ENCODE data around the gene CNTROB. TPM values are rescaled to one million over a fixed set of nuclear protein-coding genes. Genes with fewer than 3 reads are reported as not detected.

CNTROB gene
- total and polyA plus RNA-seq, 2 experiments from 2014 or later, result 21.1 to 37.5 TPM

DNA sequence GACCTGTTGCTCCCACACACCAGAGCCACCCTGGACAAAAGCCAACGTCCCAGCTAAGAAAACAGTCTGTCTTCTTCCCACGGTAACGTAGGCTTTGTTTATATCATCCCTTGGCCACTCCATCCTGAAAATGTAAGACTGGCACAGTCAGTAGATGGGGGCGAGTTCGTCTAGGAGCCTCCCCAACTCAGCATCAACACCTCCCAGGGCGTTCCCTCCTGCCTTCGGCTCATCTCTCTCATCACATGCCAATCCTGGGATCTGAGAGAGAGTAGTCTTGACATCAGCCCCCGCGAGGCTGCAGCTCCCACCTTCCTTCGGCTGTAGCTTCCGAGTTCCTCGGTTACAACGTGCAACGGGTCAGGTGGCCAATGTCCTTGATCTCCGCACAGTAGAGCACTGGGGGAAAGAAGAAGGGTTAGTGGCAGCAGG, 16.8 kb upstream of the CNTROB start:
- Histone ChIP-seq H3K4me2 (peak overlapping the region; percentile 83), H3K9me2 (replicated peaks; ENCODE audit: insufficient read depth) (no peaks in the 10 kb centered on the region), H3K36me3 (replicated peaks; ENCODE audit: insufficient read depth, low read depth) (no peaks in the 10 kb centered on the region), H3K4me3 (peak overlapping the region; percentile 1), H3K27me3 (no peaks in the 10 kb centered on the region), H3K79me2 (no peaks in the 10 kb centered on the region), H3K4me1 (ENCODE audit: insufficient read depth) (peaks cover 17% of the 10 kb centered on the region), H4K20me1 (ENCODE audit: insufficient read depth, poor library complexity, severe bottlenecking) (no peaks in the 10 kb centered on the region), H3K27ac (peak overlapping the region; percentile 96), H3K9me3 (ENCODE audit: low read depth) (no peaks in the 10 kb centered on the region), H2AFZ (peak overlapping the region; percentile 49)
- WGBS (ENCODE audit: low lambda C conversion rate, missing lambda C conversion rate), result 13% methylated on average over 15 of the region's 15 CpGs
- DNase-seq (ENCODE audit: low spot score), result peak; percentile 20
- TF ChIP-seq, protein P1, sequence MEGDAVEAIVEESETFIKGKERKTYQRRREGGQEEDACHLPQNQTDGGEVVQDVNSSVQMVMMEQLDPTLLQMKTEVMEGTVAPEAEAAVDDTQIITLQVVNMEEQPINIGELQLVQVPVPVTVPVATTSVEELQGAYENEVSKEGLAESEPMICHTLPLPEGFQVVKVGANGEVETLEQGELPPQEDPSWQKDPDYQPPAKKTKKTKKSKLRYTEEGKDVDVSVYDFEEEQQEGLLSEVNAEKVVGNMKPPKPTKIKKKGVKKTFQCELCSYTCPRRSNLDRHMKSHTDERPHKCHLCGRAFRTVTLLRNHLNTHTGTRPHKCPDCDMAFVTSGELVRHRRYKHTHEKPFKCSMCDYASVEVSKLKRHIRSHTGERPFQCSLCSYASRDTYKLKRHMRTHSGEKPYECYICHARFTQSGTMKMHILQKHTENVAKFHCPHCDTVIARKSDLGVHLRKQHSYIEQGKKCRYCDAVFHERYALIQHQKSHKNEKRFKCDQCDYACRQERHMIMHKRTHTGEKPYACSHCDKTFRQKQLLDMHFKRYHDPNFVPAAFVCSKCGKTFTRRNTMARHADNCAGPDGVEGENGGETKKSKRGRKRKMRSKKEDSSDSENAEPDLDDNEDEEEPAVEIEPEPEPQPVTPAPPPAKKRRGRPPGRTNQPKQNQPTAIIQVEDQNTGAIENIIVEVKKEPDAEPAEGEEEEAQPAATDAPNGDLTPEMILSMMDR (IDR thresholded peaks at IDR 0.05; ENCODE audit: poor library complexity), result no peak
- TF ChIP-seq EZH2phosphoT487 (IDR thresholded peaks at IDR 0.05; ENCODE audit: low read depth, severe bottlenecking, unreplicated experiment) (no peak), EZH2 (IDR thresholded peaks at IDR 0.05; ENCODE audit: borderline replicate concordance) (no peak)

- Histone ChIP-seq H3K27me3 (no peaks in the 10 kb centered on the region), H3K36me3 (replicated peaks; ENCODE audit: insufficient read depth, low read depth) (no peaks in the 10 kb centered on the region), H2AFZ (peak within 1 kb of the TSS; percentile 85), H3K9me3 (ENCODE audit: low read depth) (no peaks in the 10 kb centered on the region), H3K4me1 (ENCODE audit: insufficient read depth) (peaks cover 17% of the 10 kb centered on the region), H3K79me2 (no peaks in the 10 kb centered on the region), H3K9me2 (replicated peaks; ENCODE audit: insufficient read depth) (no peaks in the 10 kb centered on the region), H3K4me3 (peak within 1 kb of the TSS; percentile 22), H3K27ac (peak within 1 kb of the TSS; percentile 96), H3K4me2 (peak within 1 kb of the TSS; percentile 83), H4K20me1 (ENCODE audit: insufficient read depth, poor library complexity, severe bottlenecking) (no peaks in the 10 kb centered on the region)
- WGBS (ENCODE audit: low lambda C conversion rate, missing lambda C conversion rate), result 3% methylated on average over 49 of the region's 100 CpGs
- TF ChIP-seq EZH2 (IDR thresholded peaks at IDR 0.05; ENCODE audit: borderline replicate concordance) (no peak), EZH2phosphoT487 (IDR thresholded peaks at IDR 0.05; ENCODE audit: low read depth, severe bottlenecking, unreplicated experiment) (no peak)
- TF ChIP-seq, protein P1 (IDR thresholded peaks at IDR 0.05; ENCODE audit: poor library complexity), result no peak
- DNase-seq (ENCODE audit: low spot score), result peak; percentile 96
These were observed 16.2 kb upstream of the CNTROB start, which contains the start of gene RNF227 for GRCh38 chr17:7915611-7916384. Gene RNF227 (minus strand): TSS chr17:7916289. CDS start chr17:7916195, 94 bp downstream.

GRCh38 chr17:7916385-7916682, 15.7 kb upstream of the CNTROB start:
- H3K9me2 ChIP-seq (replicated peaks; ENCODE audit: insufficient read depth), result no peaks in the 10 kb centered on the region
- no peaks in the 10 kb centered on the region for H3K9me3 ChIP-seq (ENCODE audit: low read depth)
- DNase-seq (ENCODE audit: low spot score), result no peak
- no peaks in the 10 kb centered on the region for H3K36me3 ChIP-seq (replicated peaks; ENCODE audit: insufficient read depth, low read depth)
- no peaks in the 10 kb centered on the region for H3K79me2 ChIP-seq
- H3K4me1 ChIP-seq (ENCODE audit: insufficient read depth), result peaks cover 17% of the 10 kb centered on the region
- no peak for TF ChIP-seq EZH2phosphoT487 (IDR thresholded peaks at IDR 0.05; ENCODE audit: low read depth, severe bottlenecking, unreplicated experiment)
- no peak for TF ChIP-seq EZH2 (IDR thresholded peaks at IDR 0.05; ENCODE audit: borderline replicate concordance)
- TF ChIP-seq, protein P1 (IDR thresholded peaks at IDR 0.05; ENCODE audit: poor library complexity), result no peak
- peak overlapping the region; percentile 96 for H3K27ac ChIP-seq
- peak overlapping the region; percentile 22 for H3K4me3 ChIP-seq
- H3K4me2 ChIP-seq, result peak overlapping the region; percentile 83
- no peaks in the 10 kb centered on the region for H4K20me1 ChIP-seq (ENCODE audit: insufficient read depth, poor library complexity, severe bottlenecking)
- 60% methylated on average over 11 of the region's 15 CpGs for WGBS (ENCODE audit: low lambda C conversion rate, missing lambda C conversion rate)
- peak overlapping the region; percentile 85 for H2AFZ ChIP-seq
- no peaks in the 10 kb centered on the region for H3K27me3 ChIP-seq

All from hepatocyte (in vitro differentiated cells).